ENCODE measurements around the gene KLRB1. TPM values are rescaled to one million over a fixed set of nuclear protein-coding genes. Genes with fewer than 3 reads are reported as not detected.
"Not testable (repeated sequence)": the region's sequence is repeated elsewhere in the genome, so short reads cannot be mapped to it uniquely, and the experiment has no call there.

KLRB1 gene
- total RNA-seq, 1 donor from 2014 or later = not detected

DNA sequence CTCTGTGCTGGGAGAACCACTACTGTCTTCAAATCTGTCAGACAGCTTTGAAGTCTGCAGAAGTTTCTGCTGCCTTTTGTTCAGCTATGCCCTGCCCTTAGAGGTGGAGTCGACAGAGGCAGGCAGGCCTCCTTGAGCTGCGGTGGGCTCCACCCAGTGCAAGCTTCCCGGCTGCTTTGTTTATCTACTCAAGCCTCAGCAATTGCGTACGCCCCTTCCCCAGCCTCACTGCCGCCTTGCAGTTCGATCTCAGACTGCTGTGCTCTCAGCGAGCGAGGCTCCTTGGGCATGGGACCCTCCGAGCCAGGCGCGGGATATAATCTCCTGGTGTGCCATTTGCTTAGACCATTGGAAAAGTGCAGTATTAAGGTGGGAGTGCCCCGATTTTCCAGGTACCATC is 25.1 kb upstream of the KLRB1 start:
- H3K27ac Mint-ChIP-seq = no peak overlapping the region
- TF ChIP-seq, protein P1, sequence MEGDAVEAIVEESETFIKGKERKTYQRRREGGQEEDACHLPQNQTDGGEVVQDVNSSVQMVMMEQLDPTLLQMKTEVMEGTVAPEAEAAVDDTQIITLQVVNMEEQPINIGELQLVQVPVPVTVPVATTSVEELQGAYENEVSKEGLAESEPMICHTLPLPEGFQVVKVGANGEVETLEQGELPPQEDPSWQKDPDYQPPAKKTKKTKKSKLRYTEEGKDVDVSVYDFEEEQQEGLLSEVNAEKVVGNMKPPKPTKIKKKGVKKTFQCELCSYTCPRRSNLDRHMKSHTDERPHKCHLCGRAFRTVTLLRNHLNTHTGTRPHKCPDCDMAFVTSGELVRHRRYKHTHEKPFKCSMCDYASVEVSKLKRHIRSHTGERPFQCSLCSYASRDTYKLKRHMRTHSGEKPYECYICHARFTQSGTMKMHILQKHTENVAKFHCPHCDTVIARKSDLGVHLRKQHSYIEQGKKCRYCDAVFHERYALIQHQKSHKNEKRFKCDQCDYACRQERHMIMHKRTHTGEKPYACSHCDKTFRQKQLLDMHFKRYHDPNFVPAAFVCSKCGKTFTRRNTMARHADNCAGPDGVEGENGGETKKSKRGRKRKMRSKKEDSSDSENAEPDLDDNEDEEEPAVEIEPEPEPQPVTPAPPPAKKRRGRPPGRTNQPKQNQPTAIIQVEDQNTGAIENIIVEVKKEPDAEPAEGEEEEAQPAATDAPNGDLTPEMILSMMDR (IDR thresholded peaks at IDR 0.05; ENCODE audit: unreplicated experiment) = no peak
- H3K9me3 Mint-ChIP-seq = peaks cover 25% of the 10 kb centered on the region
- H3K4me1 Mint-ChIP-seq = peaks cover 8% of the 10 kb centered on the region
- H3K27me3 Mint-ChIP-seq (ENCODE audit: low read depth) = no peaks in the 10 kb centered on the region
- H3K36me3 Mint-ChIP-seq = peaks cover 12% of the 10 kb centered on the region
- H3K4me3 Mint-ChIP-seq = no peak overlapping the region
- DNase-seq (ENCODE audit: low spot score in 2 of 2, unreplicated experiment in 2 of 2) = no peak

DNA sequence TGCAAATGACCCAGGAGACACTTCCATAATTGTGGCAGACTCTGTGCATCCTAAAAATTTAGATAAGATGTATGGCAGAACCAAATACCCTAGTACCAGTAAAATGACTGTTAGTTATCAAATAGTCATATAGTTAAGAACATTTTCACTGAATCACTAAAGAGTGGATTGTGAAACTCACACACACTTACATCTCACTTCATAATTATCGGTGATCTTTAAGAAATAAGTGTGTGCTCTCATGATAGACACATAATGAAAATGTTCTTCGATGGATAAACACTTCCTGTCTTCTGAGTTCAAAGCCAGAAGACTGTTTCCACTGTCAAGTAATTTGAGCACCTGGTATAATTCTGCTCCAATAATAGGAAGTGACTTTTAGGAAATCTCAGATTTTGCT is 19.1 kb upstream of the KLRB1 start:
- H3K36me3 Mint-ChIP-seq = peaks cover 10% of the 10 kb centered on the region
- no peaks in the 10 kb centered on the region for H3K27me3 Mint-ChIP-seq (ENCODE audit: low read depth)
- no peak overlapping the region for H3K4me3 Mint-ChIP-seq
- TF ChIP-seq, protein P1 (IDR thresholded peaks at IDR 0.05; ENCODE audit: unreplicated experiment) = no peak
- no peak overlapping the region for H3K27ac Mint-ChIP-seq
- H3K4me1 Mint-ChIP-seq = no peaks in the 10 kb centered on the region
- no peak for DNase-seq (ENCODE audit: low spot score in 2 of 2, unreplicated experiment in 2 of 2)
- peaks cover 25% of the 10 kb centered on the region for H3K9me3 Mint-ChIP-seq

DNA sequence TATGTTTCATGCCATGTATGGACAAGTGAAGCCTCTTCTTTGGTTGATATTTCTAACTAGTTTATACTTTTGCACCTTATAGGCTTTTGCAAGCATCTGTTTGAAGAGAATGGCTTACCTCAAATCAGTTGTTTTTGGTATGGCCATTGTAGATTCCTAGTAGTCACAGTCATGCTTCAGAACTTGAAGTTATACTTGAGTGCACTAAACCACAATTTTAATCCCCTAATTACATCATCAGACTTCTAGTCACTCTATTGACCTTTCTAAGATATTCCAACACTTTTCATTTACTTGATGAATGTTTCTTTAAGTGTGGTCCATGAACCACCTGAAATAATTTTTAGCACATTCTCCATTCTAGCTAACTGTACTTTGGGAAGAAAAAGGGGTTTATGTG is 18.6 kb upstream of the KLRB1 start:
- H3K27ac Mint-ChIP-seq = no peak overlapping the region
- H3K36me3 Mint-ChIP-seq = peaks cover 11% of the 10 kb centered on the region
- no peak overlapping the region for H3K4me3 Mint-ChIP-seq
- peaks cover 21% of the 10 kb centered on the region for H3K9me3 Mint-ChIP-seq
- DNase-seq (ENCODE audit: low spot score in 2 of 2, unreplicated experiment in 2 of 2) = no peak
- no peaks in the 10 kb centered on the region for H3K27me3 Mint-ChIP-seq (ENCODE audit: low read depth)
- no peaks in the 10 kb centered on the region for H3K4me1 Mint-ChIP-seq
- TF ChIP-seq, protein P1 (IDR thresholded peaks at IDR 0.05; ENCODE audit: unreplicated experiment) = no peak

DNA sequence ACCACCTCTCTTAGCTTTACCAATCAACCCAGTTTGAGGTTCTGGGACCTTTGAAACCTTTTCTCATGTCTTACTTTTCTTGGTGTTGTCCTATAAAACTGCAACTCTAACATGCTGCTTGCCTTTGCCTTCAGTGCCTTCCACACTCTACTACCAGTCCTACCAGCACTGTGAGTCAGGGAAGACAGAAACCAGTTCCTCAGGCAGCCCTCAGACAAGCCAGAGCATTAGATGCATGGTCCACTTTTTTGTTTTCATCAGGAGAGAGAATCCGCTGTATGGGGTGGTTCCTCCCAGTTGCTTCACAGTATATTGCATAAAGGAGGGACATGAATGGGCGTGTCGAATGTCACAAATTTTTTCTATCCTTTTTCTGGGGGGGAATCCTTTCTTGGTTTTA is 17.3 kb upstream of the KLRB1 start:
- Mint-ChIP-seq H3K9me3 (peaks cover 21% of the 10 kb centered on the region), H3K27me3 (ENCODE audit: low read depth) (no peaks in the 10 kb centered on the region), H3K4me1 (no peaks in the 10 kb centered on the region), H3K4me3 (no peak overlapping the region), H3K27ac (no peak overlapping the region), H3K36me3 (peaks cover 11% of the 10 kb centered on the region)
- TF ChIP-seq, protein P1 (IDR thresholded peaks at IDR 0.05; ENCODE audit: unreplicated experiment) = no peak
- no peak for DNase-seq (ENCODE audit: low spot score in 2 of 2, unreplicated experiment in 2 of 2)

GRCh38 chr12:9619411-9620179 is 11.9 kb upstream of the KLRB1 start:
- no peaks in the 10 kb centered on the region for H3K27me3 Mint-ChIP-seq (ENCODE audit: low read depth)
- H3K4me1 Mint-ChIP-seq = no peaks in the 10 kb centered on the region
- H3K4me3 Mint-ChIP-seq = no peak overlapping the region
- DNase-seq (ENCODE audit: low spot score in 2 of 2, unreplicated experiment in 2 of 2) = no peak
- H3K36me3 Mint-ChIP-seq = peaks cover 21% of the 10 kb centered on the region
- TF ChIP-seq, protein P1 (IDR thresholded peaks at IDR 0.05; ENCODE audit: unreplicated experiment) = no peak
- no peak overlapping the region for H3K27ac Mint-ChIP-seq
- peaks cover 28% of the 10 kb centered on the region for H3K9me3 Mint-ChIP-seq

- H3K4me3 Mint-ChIP-seq; H3K27ac Mint-ChIP-seq; DNase-seq (ENCODE audit: low spot score in 2 of 2, unreplicated experiment in 2 of 2); H3K27me3 Mint-ChIP-seq (ENCODE audit: low read depth); H3K4me1 Mint-ChIP-seq: not testable (repeated sequence)
- Mint-ChIP-seq H3K9me3 (peaks cover 21% of the 10 kb centered on the region), H3K36me3 (peaks cover 17% of the 10 kb centered on the region)
Observed at GRCh38 chr12:9618906-9619305, 11.2 kb upstream of the KLRB1 start.
